DND-41 (cell line): ENCODE results near the gene ARHGEF38.

Source experiments
- ATAC-seq: fragments of 200-7000 bp; cut with Tn5 transposase; 3 replicates; pipeline ENCODE4 v1.9.1; 2021; ENCODE audit warnings: low read depth; ENCODE audit not compliant: insufficient read depth
- DNase-seq: peaks from one replicate; pipeline ENCODE4 v3.0.0-alpha.2; 2020
- H2AFZ ChIP-seq: 2 replicates; pipeline ENCODE4 v1.6.0; 2012; ENCODE audit warnings: low read depth, low read length
- H3K27ac ChIP-seq: 2 replicates; pipeline ENCODE4 v1.5.1; 2012; ENCODE audit warnings: low read length, inconsistent platforms
- H3K27me3 ChIP-seq: fragments of 200-600 bp; sonication (generic); 2 replicates; pipeline ENCODE4 v1.6.0; 2012; ENCODE audit warnings: low read length, mild to moderate bottlenecking, inconsistent platforms; ENCODE audit not compliant: insufficient read depth, poor library complexity
- H3K36me3 ChIP-seq: 2 replicates; pipeline ENCODE4 v1.5.1; 2012; ENCODE audit warnings: low read length, inconsistent platforms; ENCODE audit not compliant: insufficient read depth
- H3K4me1 ChIP-seq: 2 replicates; pipeline ENCODE4 v1.5.1; 2012; ENCODE audit warnings: mild to moderate bottlenecking, low read length; ENCODE audit not compliant: insufficient read depth
- H3K4me2 ChIP-seq: 2 replicates; pipeline ENCODE4 v1.6.0; 2012; ENCODE audit warnings: mild to moderate bottlenecking, moderate library complexity, low read length, inconsistent platforms; ENCODE audit not compliant: insufficient read depth
- H3K4me3 ChIP-seq, 2 experiments: fragments of 200-600 bp in 1 of 2; shearing (Covaris generic) in 1 of 2; 2 replicates each; pipeline ENCODE4 v1.5.1; 2012 to 2016; ENCODE audit warnings: inconsistent platforms in 2 of 2, low read length in 2 of 2, mild to moderate bottlenecking in 2 of 2, low read depth in 1 of 2, moderate library complexity in 1 of 2
- H3K79me2 ChIP-seq: 2 replicates; pipeline ENCODE4 v1.6.0; 2012; ENCODE audit warnings: low read length, inconsistent platforms; ENCODE audit not compliant: insufficient read depth
- H3K9ac ChIP-seq: 2 replicates; pipeline ENCODE4 v1.6.0; 2012; ENCODE audit warnings: low read depth, mild to moderate bottlenecking, inconsistent platforms, low read length, moderate library complexity
- H3K9me3 ChIP-seq: 2 replicates; pipeline ENCODE4 v1.5.1; 2012; ENCODE audit warnings: low read length, moderate library complexity, mild to moderate bottlenecking, inconsistent platforms; ENCODE audit not compliant: insufficient read depth, severe bottlenecking
- H4K20me1 ChIP-seq: 2 replicates; pipeline ENCODE4 v1.6.0; 2012; ENCODE audit warnings: low read length; ENCODE audit not compliant: insufficient read depth
- CTCF ChIP-seq: IDR thresholded peaks from 2 replicates; pipeline ENCODE4 v1.5.1; 2012; ENCODE audit warnings: borderline replicate concordance, low read length, moderate library complexity, mild to moderate bottlenecking; ENCODE audit not compliant: poor library complexity, severe bottlenecking; ENCODE audit errors: extremely low read depth
- EZH2 ChIP-seq: IDR thresholded peaks from 3 replicates; pipeline ENCODE4 v1.6.1; 2012; ENCODE audit warnings: borderline replicate concordance, low read depth, mild to moderate bottlenecking, moderate library complexity, low read length, inconsistent platforms; ENCODE audit not compliant: severe bottlenecking

Gene ARHGEF38

GRCh38 chr4:105631818-105632400 is 79.5 kb downstream of the ARHGEF38 start:
- no peak overlapping the region for H3K27ac ChIP-seq

GRCh38 chr4:105632599-105632998 is 80.2 kb downstream of the ARHGEF38 start:
- Histone ChIP-seq H3K4me1 (no peaks in the 10 kb centered on the region), H2AFZ (no peak overlapping the region), H3K9ac (no peak overlapping the region), H3K4me2 (no peak overlapping the region), H3K27me3 (no peaks in the 10 kb centered on the region), H3K79me2 (no peaks in the 10 kb centered on the region), H3K9me3 (no peaks in the 10 kb centered on the region), H3K36me3 (no peaks in the 10 kb centered on the region), H3K4me3 (no peak overlapping the region), H3K27ac (no peak overlapping the region), H4K20me1 (no peaks in the 10 kb centered on the region)
- ATAC-seq, result no peak
- TF ChIP-seq CTCF, result no peak
- no peak for TF ChIP-seq EZH2
- DNase-seq, result no peak

More at GRCh38 chr4:105631818-105632400, 79.5 kb downstream of the ARHGEF38 start:
- H3K36me3 ChIP-seq, result no peaks in the 10 kb centered on the region
- ATAC-seq (no peak), DNase-seq (no peak)
- H3K9ac ChIP-seq, result no peak overlapping the region
- no peaks in the 10 kb centered on the region for H3K9me3 ChIP-seq
- no peaks in the 10 kb centered on the region for H3K27me3 ChIP-seq
- no peaks in the 10 kb centered on the region for H3K4me1 ChIP-seq
- no peak overlapping the region for H3K4me3 ChIP-seq
- no peak overlapping the region for H2AFZ ChIP-seq
- no peak for TF ChIP-seq EZH2
- peak; percentile 38 for TF ChIP-seq CTCF
- H4K20me1 ChIP-seq, result no peaks in the 10 kb centered on the region
- no peak overlapping the region for H3K4me2 ChIP-seq
- H3K79me2 ChIP-seq, result no peaks in the 10 kb centered on the region

- no peak overlapping the region for H3K9ac ChIP-seq
- H3K27ac ChIP-seq, result no peak overlapping the region
- DNase-seq, result no peak
- no peak for ATAC-seq
- no peaks in the 10 kb centered on the region for H3K27me3 ChIP-seq
- no peaks in the 10 kb centered on the region for H3K36me3 ChIP-seq
- no peak overlapping the region for H3K4me2 ChIP-seq
- TF ChIP-seq EZH2 (no peak), CTCF (no peak)
- H4K20me1 ChIP-seq, result no peaks in the 10 kb centered on the region
- no peak overlapping the region for H3K4me3 ChIP-seq
- H3K9me3 ChIP-seq, result no peaks in the 10 kb centered on the region
- H3K4me1 ChIP-seq, result no peaks in the 10 kb centered on the region
- H3K79me2 ChIP-seq, result no peaks in the 10 kb centered on the region
- H2AFZ ChIP-seq, result no peak overlapping the region
These were observed 80.8 kb downstream of the ARHGEF38 start for GRCh38 chr4:105633241-105633640.
